Heart left ventricle (tissue), 13 donors: ENCODE results near the gene DNAL1.

Experiments
- CTCF ChIP-seq, 12 donors: fragments of 200-600 bp; sonication (generic) in 4 of 12; IDR thresholded peaks; one replicate each; pipeline versions ENCODE4 v1.5.0 to v1.8.0; 2018 to 2022; ENCODE audit warnings: antibody characterized with exemption in 12 of 12, mild to moderate bottlenecking in 5 of 12
- POLR2A ChIP-seq, 2 donors: fragments of 450-650 bp; IDR thresholded peaks; one replicate each; pipeline ENCODE4 v1.6.1; 2017; ENCODE audit warnings: antibody characterized with exemption in 2 of 2, mild to moderate bottlenecking in 2 of 2, moderate library complexity in 2 of 2
- donor health status: ischemic (EF 13 %, LVEDD 7.1; RV severe dilation, severe dysfunction).
- donor health status: DM: no; HTN: yes; CAD: no.
- donor health status: DM: no; HTN: no; CAD: no.
- donor health status: ischemic (EF 25% LVEDD 6.9; RV normal size, moderate dysfunction).
- donor health status: ischemic (EF 25% LVEDD 5.7; RV mildly dilated, moderate dysfunction).
- donor health status: ischemic (EF 35%, LVEDD 5.7; RV mildly dilated, moderate dysfunction).
- donor health status: nonischemic (EF 11% LVEDD 7.7; RV severe dilation, severe dysfunction).
- donor health status: DM: yes; HTN: yes; CAD: no.
- donor health status: PGD.
- donor health status: ischemic (EF 29% LVEDD 5.4; RV normal size, mild dysfunction).
- donor health status: nonischemic (EF 23%, LVEDD 6.1; RV moderate dilation, normal function).

DNA sequence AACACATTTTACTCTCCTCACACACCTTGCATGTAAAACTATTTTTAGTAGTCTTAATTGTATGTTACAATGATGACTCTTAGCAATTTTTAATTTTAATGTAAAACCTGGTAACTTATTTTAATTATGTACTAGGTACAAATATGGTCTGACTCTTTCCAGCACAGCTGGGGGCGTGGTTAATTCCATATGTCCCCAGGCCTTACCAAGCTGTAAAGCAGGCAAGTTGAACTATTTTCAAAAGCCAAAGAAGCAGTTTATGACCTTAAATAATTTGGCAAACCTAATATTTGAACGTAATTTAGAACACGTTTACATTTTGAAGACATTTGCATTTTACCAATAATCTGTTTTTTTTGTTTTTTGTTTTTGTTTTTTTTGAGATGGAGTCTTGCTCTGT, 41.8 kb upstream of the DNAL1 start:
- TF ChIP-seq CTCF (IDR thresholded peaks at IDR 0.05) (no peak), POLR2A (IDR thresholded peaks at IDR 0.05) (no peak)
